ENCODE data around the gene FARP2.

DNA sequence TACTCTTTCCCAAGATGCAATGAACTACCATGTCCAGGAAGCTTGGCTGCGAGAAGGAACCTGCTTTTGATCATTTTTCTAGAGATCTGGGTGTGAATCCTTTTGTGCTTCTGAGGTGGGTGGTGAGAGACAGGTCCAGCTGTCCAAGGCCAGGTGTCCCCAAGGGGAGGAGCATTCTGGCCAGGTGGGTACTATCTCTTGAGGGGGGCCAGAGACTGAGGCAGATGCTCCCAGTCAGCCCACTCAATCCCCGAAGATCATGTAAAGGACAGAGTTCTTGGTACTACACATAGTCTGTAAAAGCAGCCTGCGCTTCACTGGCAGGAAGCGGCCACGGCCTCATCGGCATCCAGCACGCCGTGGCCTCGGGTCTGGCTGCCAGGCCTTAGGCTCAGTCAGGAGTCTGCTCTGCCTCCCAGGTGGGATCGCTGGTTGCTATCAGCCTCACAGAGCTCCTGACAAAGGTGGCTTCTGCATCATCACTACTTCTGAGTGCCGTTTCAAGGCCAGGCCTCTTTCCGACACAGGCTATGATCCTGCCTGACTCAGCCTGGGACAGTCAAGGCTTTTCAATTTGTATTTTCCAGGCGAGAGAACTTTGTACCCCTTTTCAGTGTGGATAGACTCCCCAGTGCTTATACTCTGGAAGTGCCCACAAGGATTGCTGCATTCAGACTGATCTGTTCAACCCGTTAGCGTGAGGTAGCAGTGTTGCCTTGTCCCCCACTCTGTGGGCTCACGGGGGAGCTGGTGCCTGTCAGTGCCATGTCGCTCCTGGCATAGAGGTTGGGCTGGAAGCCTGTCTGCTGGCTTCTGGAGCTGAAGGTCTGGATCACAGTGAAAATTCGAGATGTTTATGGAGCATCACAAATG lies 123.2 kb downstream of the FARP2 start:
- TF ChIP-seq POLR2A (IDR thresholded peaks at IDR 0.05) (no peak), POLR2AphosphoS5 (IDR thresholded peaks at IDR 0.05) (peak in 1 of 3 donors; percentile 13)
- TF ChIP-seq, protein P1, sequence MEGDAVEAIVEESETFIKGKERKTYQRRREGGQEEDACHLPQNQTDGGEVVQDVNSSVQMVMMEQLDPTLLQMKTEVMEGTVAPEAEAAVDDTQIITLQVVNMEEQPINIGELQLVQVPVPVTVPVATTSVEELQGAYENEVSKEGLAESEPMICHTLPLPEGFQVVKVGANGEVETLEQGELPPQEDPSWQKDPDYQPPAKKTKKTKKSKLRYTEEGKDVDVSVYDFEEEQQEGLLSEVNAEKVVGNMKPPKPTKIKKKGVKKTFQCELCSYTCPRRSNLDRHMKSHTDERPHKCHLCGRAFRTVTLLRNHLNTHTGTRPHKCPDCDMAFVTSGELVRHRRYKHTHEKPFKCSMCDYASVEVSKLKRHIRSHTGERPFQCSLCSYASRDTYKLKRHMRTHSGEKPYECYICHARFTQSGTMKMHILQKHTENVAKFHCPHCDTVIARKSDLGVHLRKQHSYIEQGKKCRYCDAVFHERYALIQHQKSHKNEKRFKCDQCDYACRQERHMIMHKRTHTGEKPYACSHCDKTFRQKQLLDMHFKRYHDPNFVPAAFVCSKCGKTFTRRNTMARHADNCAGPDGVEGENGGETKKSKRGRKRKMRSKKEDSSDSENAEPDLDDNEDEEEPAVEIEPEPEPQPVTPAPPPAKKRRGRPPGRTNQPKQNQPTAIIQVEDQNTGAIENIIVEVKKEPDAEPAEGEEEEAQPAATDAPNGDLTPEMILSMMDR (IDR thresholded peaks at IDR 0.05 in 8 of 11, conservative IDR thresholded peaks at IDR 0.05 in 3 of 11) = no peak

Measured in spleen (tissue), 7 donors.